Measurements from ENCODE around the gene MYH11. TPM values are rescaled to one million over a fixed set of nuclear protein-coding genes. Genes with fewer than 3 reads are reported as not detected.

MYH11 gene
- total and polyA plus RNA-seq, 8 donors, result 47.3 to 208 (median 124) TPM

DNA sequence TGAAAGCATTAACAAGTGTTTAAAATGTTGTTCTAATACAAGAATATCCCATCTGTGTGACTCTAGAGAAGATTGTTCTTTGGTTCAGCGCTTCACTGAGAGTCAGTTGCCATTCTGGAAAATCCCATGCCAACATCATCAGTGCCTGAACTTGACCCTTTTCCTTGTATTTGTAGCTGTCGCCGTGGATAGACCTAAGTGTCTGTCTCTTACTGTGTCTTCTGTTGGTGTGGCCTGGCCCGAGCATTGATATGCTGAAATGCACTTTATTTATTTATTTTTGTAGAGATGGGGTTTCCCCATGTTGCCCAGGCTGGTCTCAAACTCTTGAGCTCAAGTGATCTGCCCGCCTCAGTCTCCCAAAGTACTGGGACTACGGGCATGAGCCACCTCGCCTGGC, 76.0 kb downstream of the MYH11 start:
- Histone ChIP-seq H3K4me3 (no peak overlapping the region), H3K9me3 (no peaks in the 10 kb centered on the region), H3K27me3 (no peaks in the 10 kb centered on the region), H3K4me1 (no peaks in the 10 kb centered on the region), H3K27ac (no peak overlapping the region), H3K36me3 (no peaks in the 10 kb centered on the region)
- DNase-seq (no peak), ATAC-seq (no peak)
- intact Hi-C loops (cut with DNase I), result no loop called here
- TF ChIP-seq, protein P1, sequence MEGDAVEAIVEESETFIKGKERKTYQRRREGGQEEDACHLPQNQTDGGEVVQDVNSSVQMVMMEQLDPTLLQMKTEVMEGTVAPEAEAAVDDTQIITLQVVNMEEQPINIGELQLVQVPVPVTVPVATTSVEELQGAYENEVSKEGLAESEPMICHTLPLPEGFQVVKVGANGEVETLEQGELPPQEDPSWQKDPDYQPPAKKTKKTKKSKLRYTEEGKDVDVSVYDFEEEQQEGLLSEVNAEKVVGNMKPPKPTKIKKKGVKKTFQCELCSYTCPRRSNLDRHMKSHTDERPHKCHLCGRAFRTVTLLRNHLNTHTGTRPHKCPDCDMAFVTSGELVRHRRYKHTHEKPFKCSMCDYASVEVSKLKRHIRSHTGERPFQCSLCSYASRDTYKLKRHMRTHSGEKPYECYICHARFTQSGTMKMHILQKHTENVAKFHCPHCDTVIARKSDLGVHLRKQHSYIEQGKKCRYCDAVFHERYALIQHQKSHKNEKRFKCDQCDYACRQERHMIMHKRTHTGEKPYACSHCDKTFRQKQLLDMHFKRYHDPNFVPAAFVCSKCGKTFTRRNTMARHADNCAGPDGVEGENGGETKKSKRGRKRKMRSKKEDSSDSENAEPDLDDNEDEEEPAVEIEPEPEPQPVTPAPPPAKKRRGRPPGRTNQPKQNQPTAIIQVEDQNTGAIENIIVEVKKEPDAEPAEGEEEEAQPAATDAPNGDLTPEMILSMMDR (IDR thresholded peaks at IDR 0.05), result no peak

DNA sequence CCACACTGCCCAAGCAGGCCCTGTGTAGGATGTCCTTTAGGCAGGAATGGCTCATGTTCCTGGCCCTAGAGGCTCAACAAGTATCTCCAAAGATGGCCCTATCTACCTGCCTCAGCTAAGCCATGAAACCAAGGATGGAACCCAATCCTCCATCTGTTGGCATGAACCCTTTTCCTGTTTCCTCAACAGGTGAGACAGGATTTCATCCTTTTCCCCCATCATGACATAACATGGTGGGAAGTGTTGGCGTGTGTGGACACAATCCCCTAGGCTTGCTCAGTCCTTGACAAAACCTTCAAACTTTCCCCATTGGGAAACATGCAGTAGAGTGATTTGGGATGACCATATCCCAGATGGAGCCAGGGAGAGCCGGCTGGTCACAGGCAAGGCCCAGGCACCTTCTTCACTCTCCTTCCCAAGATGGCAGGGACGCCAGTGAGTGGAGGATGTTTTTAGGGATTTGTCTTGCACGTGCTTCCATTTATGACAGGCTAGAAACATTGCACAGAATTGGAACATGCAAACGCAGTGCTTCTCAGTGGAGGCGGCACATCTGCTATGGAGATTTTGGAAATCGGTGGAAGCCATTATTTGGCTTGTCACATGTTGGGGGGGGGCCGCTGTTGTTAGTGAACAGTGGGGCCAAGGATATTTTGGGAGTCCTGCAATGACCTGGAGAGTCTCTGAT, 77.0 kb downstream of the MYH11 start:
- ATAC-seq, result no peak
- H3K27me3 ChIP-seq, result no peaks in the 10 kb centered on the region
- no peak overlapping the region for H3K27ac ChIP-seq
- TF ChIP-seq, protein P1 (IDR thresholded peaks at IDR 0.05), result no peak
- DNase-seq, result no peak
- no peaks in the 10 kb centered on the region for H3K36me3 ChIP-seq
- no peaks in the 10 kb centered on the region for H3K4me1 ChIP-seq
- intact Hi-C loops (cut with DNase I), result no loop called here
- no peak overlapping the region for H3K4me3 ChIP-seq
- no peaks in the 10 kb centered on the region for H3K9me3 ChIP-seq

DNA sequence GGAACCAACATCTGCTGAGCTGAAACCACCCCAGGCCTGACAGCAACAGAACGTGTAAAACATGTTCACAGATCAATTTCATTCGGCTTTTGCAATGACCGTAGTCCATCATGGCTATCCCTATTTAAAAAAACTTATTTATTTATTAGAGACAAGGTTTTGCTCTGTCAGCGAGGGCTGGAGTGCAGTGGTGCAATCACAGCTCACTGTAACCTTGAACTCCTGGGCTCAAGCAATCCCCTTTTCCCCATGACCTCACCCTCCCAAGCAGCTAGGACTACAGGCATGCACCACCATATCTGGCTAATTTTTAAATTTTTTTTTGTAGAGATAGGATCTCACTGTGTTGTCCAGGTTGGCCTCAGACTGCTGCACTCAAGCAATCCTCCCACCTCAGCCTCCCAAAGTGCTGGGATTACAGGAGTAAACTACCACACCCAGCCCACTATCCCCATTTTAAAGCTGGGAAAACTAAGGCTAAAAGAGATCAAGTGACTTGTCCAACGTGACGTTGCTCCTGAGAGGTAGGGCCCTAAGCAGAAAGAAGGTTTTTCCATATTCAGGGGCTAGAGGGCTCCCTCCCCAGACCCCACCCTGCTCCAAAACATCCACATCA, 77.7 kb downstream of the MYH11 start:
- Histone ChIP-seq H3K9me3 (no peaks in the 10 kb centered on the region), H3K27me3 (no peaks in the 10 kb centered on the region), H3K36me3 (no peaks in the 10 kb centered on the region), H3K27ac (no peak overlapping the region), H3K4me3 (no peak overlapping the region), H3K4me1 (no peaks in the 10 kb centered on the region)
- TF ChIP-seq, protein P1 (IDR thresholded peaks at IDR 0.05), result no peak
- no peak for ATAC-seq
- intact Hi-C loops (cut with DNase I), result no loop called here
- no peak for DNase-seq

DNA sequence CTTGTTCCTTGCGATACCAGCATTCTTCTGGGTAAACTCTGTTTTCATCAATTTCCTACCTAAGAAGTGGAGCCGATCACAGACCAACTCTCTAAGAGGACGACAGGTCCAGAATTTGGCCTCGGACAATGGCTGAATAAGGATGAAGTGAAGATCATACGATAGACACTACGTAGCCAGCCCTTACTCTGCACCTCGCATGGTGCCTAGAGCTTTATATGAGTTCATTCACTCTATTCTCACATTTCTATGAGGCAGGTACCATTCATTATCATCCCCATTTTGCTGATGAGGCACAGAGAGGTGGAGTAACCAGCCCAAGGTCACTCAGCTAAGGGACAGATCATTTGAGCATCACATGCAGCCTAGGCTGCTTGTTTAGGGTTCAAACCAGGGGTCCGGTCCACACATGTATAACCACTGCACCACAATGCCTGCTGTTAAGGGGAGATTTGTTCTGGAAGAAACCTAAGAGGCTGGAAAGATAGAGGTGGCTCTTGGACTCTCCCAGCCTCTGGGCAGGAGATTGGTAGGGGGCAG, 78.6 kb downstream of the MYH11 start:
- ATAC-seq, result no peak
- intact Hi-C loops (cut with DNase I), result no loop called here
- DNase-seq, result no peak

More for the DNA sequence above, 78.6 kb downstream of the MYH11 start:
- Histone ChIP-seq H3K27ac (no peak overlapping the region), H3K4me3 (no peak overlapping the region), H3K4me1 (no peaks in the 10 kb centered on the region), H3K36me3 (no peaks in the 10 kb centered on the region), H3K27me3 (no peaks in the 10 kb centered on the region), H3K9me3 (no peaks in the 10 kb centered on the region)
- TF ChIP-seq, protein P1 (IDR thresholded peaks at IDR 0.05), result no peak
